A673 (cell line): ENCODE measurements around the gene NEDD4.

Source experiments
- EZH2 ChIP-seq: fragments of 200-600 bp; sonication (generic); IDR thresholded peaks from 2 replicates; pipeline ENCODE4 v1.6.1; 2017; ENCODE audit warnings: borderline replicate concordance, low read depth, mild to moderate bottlenecking, mixed read lengths, antibody characterized with exemption, low read length; ENCODE audit not compliant: poor library complexity, severe bottlenecking
- TF ChIP-seq, protein P1 (sequence below): fragments of 300-800, 200-600 bp; sonication (generic); conservative IDR thresholded peaks from 2 replicates; pipeline ENCODE4 v1.5.1; 2017; ENCODE audit warnings: low read depth, mild to moderate bottlenecking, antibody characterized with exemption, low read length, moderate library complexity, mixed read lengths

DNA sequence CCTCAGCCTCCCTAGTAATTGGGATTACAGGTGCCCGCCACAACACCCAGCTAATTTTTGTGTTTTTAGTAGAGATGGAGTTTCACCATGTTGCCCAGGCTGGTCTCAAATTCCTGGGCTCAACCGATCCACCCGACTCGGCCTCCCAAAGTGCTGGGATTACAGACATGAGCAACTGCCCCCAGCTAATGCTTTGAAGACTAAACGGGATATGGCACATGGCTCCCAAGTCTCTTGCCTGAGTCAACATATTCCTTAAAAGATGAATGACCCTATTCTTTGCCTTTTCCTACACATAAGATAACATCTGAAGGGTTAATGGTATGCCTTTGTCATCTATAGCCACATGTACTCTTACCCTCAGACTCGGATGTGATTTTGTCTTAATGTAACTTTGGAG, 38.4 kb upstream of the NEDD4 start:
- TF ChIP-seq, protein P1, sequence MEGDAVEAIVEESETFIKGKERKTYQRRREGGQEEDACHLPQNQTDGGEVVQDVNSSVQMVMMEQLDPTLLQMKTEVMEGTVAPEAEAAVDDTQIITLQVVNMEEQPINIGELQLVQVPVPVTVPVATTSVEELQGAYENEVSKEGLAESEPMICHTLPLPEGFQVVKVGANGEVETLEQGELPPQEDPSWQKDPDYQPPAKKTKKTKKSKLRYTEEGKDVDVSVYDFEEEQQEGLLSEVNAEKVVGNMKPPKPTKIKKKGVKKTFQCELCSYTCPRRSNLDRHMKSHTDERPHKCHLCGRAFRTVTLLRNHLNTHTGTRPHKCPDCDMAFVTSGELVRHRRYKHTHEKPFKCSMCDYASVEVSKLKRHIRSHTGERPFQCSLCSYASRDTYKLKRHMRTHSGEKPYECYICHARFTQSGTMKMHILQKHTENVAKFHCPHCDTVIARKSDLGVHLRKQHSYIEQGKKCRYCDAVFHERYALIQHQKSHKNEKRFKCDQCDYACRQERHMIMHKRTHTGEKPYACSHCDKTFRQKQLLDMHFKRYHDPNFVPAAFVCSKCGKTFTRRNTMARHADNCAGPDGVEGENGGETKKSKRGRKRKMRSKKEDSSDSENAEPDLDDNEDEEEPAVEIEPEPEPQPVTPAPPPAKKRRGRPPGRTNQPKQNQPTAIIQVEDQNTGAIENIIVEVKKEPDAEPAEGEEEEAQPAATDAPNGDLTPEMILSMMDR = no peak
- no peak for TF ChIP-seq EZH2
